ENCODE data around the gene CEBPA.

CEBPA gene

DNA sequence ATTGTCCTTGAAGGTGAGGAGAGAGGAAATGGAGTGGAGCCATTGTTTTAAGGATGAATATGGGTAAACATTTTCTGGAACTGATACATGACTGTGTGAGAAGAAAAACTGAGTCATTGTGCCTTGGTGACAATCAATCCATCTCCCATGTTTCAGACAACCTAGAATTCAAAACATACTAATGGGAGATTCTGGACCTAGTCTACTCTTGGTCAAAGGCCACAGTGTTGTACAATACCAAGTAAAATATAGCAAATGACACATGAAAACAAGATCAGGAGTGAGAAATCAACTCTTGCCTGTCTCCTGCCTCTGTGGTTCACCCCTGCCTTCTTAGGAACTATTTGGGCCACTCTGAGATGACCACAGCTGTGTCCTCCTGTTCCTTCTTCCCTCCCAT is 13.1 kb downstream of the CEBPA start:
- Histone ChIP-seq H3K27me3 (ENCODE audit: low read length) (no peaks in the 10 kb centered on the region; the same call in 1 of the 2 replicates), H3K9me3 (ENCODE audit: insufficient read depth, low read length) (0 out of 2 replicates have a peak, but pooled peaks cover 4% of the 10 kb centered on the region), H3K9ac (ENCODE audit: low read length) (no peak overlapping the region), H4K20me1 (ENCODE audit: low read depth, low read length) (no peaks in the 10 kb centered on the region), H3K79me2 (ENCODE audit: insufficient read depth, low read length) (no peaks in the 10 kb centered on the region), H3K36me3 (ENCODE audit: low read length) (no peaks in the 10 kb centered on the region), H2AFZ (ENCODE audit: low read depth, low read length, severe bottlenecking) (no peak overlapping the region), H3F3A (ENCODE audit: insufficient read depth) (no peaks in the 10 kb centered on the region), H3K4me3 (ENCODE audit: insufficient read depth, low read length, poor library complexity, severe bottlenecking) (no peak overlapping the region), H3K9me2 (replicated peaks; ENCODE audit: insufficient read depth, low read length) (no peaks in the 10 kb centered on the region), H3K27ac (ENCODE audit: low read depth, low read length) (no peak overlapping the region), H3K4me2 (ENCODE audit: low read depth, low read length, poor library complexity, severe bottlenecking) (no peak overlapping the region)
- TF ChIP-seq EZH2phosphoT487 (conservative IDR thresholded peaks at IDR 0.05; ENCODE audit: low read length), result no peak
- TF ChIP-seq, protein P1, sequence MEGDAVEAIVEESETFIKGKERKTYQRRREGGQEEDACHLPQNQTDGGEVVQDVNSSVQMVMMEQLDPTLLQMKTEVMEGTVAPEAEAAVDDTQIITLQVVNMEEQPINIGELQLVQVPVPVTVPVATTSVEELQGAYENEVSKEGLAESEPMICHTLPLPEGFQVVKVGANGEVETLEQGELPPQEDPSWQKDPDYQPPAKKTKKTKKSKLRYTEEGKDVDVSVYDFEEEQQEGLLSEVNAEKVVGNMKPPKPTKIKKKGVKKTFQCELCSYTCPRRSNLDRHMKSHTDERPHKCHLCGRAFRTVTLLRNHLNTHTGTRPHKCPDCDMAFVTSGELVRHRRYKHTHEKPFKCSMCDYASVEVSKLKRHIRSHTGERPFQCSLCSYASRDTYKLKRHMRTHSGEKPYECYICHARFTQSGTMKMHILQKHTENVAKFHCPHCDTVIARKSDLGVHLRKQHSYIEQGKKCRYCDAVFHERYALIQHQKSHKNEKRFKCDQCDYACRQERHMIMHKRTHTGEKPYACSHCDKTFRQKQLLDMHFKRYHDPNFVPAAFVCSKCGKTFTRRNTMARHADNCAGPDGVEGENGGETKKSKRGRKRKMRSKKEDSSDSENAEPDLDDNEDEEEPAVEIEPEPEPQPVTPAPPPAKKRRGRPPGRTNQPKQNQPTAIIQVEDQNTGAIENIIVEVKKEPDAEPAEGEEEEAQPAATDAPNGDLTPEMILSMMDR (IDR thresholded peaks at IDR 0.05; ENCODE audit: insufficient read depth, low read length, poor library complexity, severe bottlenecking), result no peak

DNA sequence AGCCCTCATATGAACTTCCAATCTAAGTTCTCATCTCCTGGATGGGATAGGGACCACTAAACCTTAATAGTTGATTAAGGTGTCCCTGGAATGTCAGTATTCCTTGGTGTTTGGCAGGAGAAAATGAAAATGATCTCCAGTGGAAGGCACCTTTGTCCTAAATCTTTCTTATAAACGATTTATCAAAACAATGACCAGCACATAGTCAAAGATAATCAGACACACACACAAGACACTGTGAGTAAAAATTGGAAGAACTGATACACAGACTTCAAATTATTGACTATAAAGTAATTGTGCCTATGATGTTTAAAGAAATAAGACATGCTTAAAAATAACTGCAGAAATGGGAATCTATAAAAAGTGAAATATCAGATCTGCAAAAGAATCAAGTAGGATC is 13.7 kb downstream of the CEBPA start:
- H4K20me1 ChIP-seq (ENCODE audit: low read depth, low read length), result no peaks in the 10 kb centered on the region
- H3K4me3 ChIP-seq (ENCODE audit: insufficient read depth, low read length, poor library complexity, severe bottlenecking), result no peak overlapping the region
- TF ChIP-seq, protein P1 (IDR thresholded peaks at IDR 0.05; ENCODE audit: insufficient read depth, low read length, poor library complexity, severe bottlenecking), result no peak
- no peak for TF ChIP-seq EZH2phosphoT487 (conservative IDR thresholded peaks at IDR 0.05; ENCODE audit: low read length)
- H3F3A ChIP-seq (ENCODE audit: insufficient read depth), result no peaks in the 10 kb centered on the region
- H3K4me2 ChIP-seq (ENCODE audit: low read depth, low read length, poor library complexity, severe bottlenecking), result no peak overlapping the region
- no peaks in the 10 kb centered on the region; the same call in 1 of the 2 replicates for H3K27me3 ChIP-seq (ENCODE audit: low read length)
- 0 out of 2 replicates have a peak, but pooled peaks cover 4% of the 10 kb centered on the region for H3K9me3 ChIP-seq (ENCODE audit: insufficient read depth, low read length)
- no peak overlapping the region for H3K9ac ChIP-seq (ENCODE audit: low read length)
- H3K36me3 ChIP-seq (ENCODE audit: low read length), result no peaks in the 10 kb centered on the region
- H3K79me2 ChIP-seq (ENCODE audit: insufficient read depth, low read length), result no peaks in the 10 kb centered on the region
- H3K27ac ChIP-seq (ENCODE audit: low read depth, low read length), result no peak overlapping the region
- H3K9me2 ChIP-seq (replicated peaks; ENCODE audit: insufficient read depth, low read length), result no peaks in the 10 kb centered on the region
- no peak overlapping the region for H2AFZ ChIP-seq (ENCODE audit: low read depth, low read length, severe bottlenecking)

DNA sequence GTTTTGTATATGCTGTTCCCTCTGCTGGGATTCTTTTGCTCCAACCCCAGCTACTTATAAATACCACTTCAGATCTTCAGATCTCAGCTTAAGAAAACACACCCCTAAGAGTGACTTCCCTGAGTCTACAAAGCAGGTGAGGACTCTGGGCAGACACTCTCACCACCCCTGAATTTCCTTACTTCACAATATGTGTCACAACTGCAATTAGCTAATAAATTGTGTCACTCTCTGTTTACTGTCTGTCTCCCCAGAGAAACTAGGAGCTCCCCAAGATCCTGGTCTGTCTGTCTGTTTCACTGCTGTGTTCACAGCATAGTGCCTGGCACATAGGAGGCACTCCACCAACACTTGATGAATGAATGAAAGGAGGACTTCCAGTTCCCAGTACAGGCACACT is 14.4 kb downstream of the CEBPA start:
- H3K4me2 ChIP-seq (ENCODE audit: low read depth, low read length, poor library complexity, severe bottlenecking), result no peak overlapping the region
- no peaks in the 10 kb centered on the region; the same call in 1 of the 2 replicates for H3K27me3 ChIP-seq (ENCODE audit: low read length)

More for the DNA sequence above, 14.4 kb downstream of the CEBPA start:
- no peaks in the 10 kb centered on the region for H4K20me1 ChIP-seq (ENCODE audit: low read depth, low read length)
- H3K27ac ChIP-seq (ENCODE audit: low read depth, low read length), result no peak overlapping the region
- H3F3A ChIP-seq (ENCODE audit: insufficient read depth), result no peaks in the 10 kb centered on the region
- H3K9me2 ChIP-seq (replicated peaks; ENCODE audit: insufficient read depth, low read length), result no peaks in the 10 kb centered on the region
- TF ChIP-seq, protein P1 (IDR thresholded peaks at IDR 0.05; ENCODE audit: insufficient read depth, low read length, poor library complexity, severe bottlenecking), result no peak
- no peak for TF ChIP-seq EZH2phosphoT487 (conservative IDR thresholded peaks at IDR 0.05; ENCODE audit: low read length)
- H3K36me3 ChIP-seq (ENCODE audit: low read length), result no peaks in the 10 kb centered on the region
- no peaks in the 10 kb centered on the region for H3K79me2 ChIP-seq (ENCODE audit: insufficient read depth, low read length)
- no peak overlapping the region for H2AFZ ChIP-seq (ENCODE audit: low read depth, low read length, severe bottlenecking)
- H3K4me3 ChIP-seq (ENCODE audit: insufficient read depth, low read length, poor library complexity, severe bottlenecking), result no peak overlapping the region
- 0 out of 2 replicates have a peak, but pooled peaks cover 4% of the 10 kb centered on the region for H3K9me3 ChIP-seq (ENCODE audit: insufficient read depth, low read length)
- H3K9ac ChIP-seq (ENCODE audit: low read length), result no peak overlapping the region

All from SU-DHL-6 (cell line).